KMS-11 (cell line): ENCODE data around the gene LUC7L.
"Not testable (repeated sequence)": the region's sequence is repeated elsewhere in the genome, so short reads cannot be mapped to it uniquely, and the experiment has no call there.

ENCODE experiments used
- H2AFZ ChIP-seq: fragments of 200-600 bp; sonication (generic); 2 replicates; pipeline ENCODE4 v1.6.1; 2016; ENCODE audit warnings: antibody characterized with exemption, mixed run types, low read depth
- H3K27ac ChIP-seq: fragments of 200-600 bp; sonication (generic); 2 replicates; pipeline ENCODE4 v1.6.1; 2016; ENCODE audit warnings: mild to moderate bottlenecking, mixed run types
- H3K27me3 ChIP-seq: fragments of 200-600 bp; sonication (generic); 2 replicates; pipeline ENCODE4 v1.6.1; 2017; ENCODE audit warnings: mild to moderate bottlenecking, low read depth, mixed run types, moderate library complexity; ENCODE audit not compliant: insufficient read depth
- H3K36me3 ChIP-seq: fragments of 200-600 bp; sonication (generic); 2 replicates; pipeline ENCODE4 v1.6.1; 2017; ENCODE audit warnings: mild to moderate bottlenecking, mixed run types; ENCODE audit not compliant: insufficient read depth
- H3K4me1 ChIP-seq: fragments of 200-600 bp; sonication (generic); 2 replicates; pipeline ENCODE4 v1.6.1; 2016; ENCODE audit warnings: mild to moderate bottlenecking, low read depth, mixed run types; ENCODE audit not compliant: poor library complexity, severe bottlenecking
- H3K4me2 ChIP-seq: fragments of 200-600 bp; sonication (generic); 2 replicates; pipeline ENCODE4 v1.7.0; 2016; ENCODE audit warnings: mild to moderate bottlenecking, mixed run types
- H3K4me3 ChIP-seq: fragments of 200-600 bp; sonication (generic); IDR thresholded peaks from 2 replicates; pipeline ENCODE4 v1.6.1; 2017; ENCODE audit warnings: low read depth, low read length, mixed read lengths; ENCODE audit not compliant: insufficient read depth
- H3K79me2 ChIP-seq: fragments of 200-600 bp; sonication (generic); 2 replicates; pipeline ENCODE4 v1.6.1; 2016; ENCODE audit warnings: low read depth, mixed run types; ENCODE audit not compliant: insufficient read depth
- H3K9ac ChIP-seq: fragments of 200-600 bp; sonication (generic); 2 replicates; pipeline ENCODE4 v1.6.1; 2016; ENCODE audit warnings: mild to moderate bottlenecking, mixed run types
- H4K20me1 ChIP-seq: fragments of 200-600 bp; sonication (generic); 2 replicates; pipeline ENCODE4 v1.6.1; 2016; ENCODE audit warnings: mild to moderate bottlenecking, mixed run types; ENCODE audit not compliant: insufficient read depth
- CTCF ChIP-seq: fragments of 200-600 bp; sonication (generic); conservative IDR thresholded peaks from 2 replicates; pipeline ENCODE4 v1.6.1; 2017; ENCODE audit warnings: low read depth, mild to moderate bottlenecking, antibody characterized with exemption, low read length, moderate library complexity, mixed read lengths

Gene LUC7L

GRCh38 chr16:173211-173854, 55.9 kb downstream of the LUC7L start:
- not testable (repeated sequence) for H3K36me3 ChIP-seq, H3K4me3 ChIP-seq, H3K9ac ChIP-seq, H3K79me2 ChIP-seq, H3K4me2 ChIP-seq, H2AFZ ChIP-seq, H3K4me1 ChIP-seq, H3K27ac ChIP-seq, H4K20me1 ChIP-seq
- peaks cover 59% of the 10 kb centered on the region for H3K27me3 ChIP-seq

- not testable (repeated sequence) for H3K36me3 ChIP-seq, H2AFZ ChIP-seq, H3K9ac ChIP-seq, H3K27ac ChIP-seq, H3K4me1 ChIP-seq, H4K20me1 ChIP-seq, H3K79me2 ChIP-seq, H3K4me3 ChIP-seq, H3K4me2 ChIP-seq
- peaks cover 59% of the 10 kb centered on the region for H3K27me3 ChIP-seq
These were observed 56.8 kb downstream of the LUC7L start, which contains the start of gene HBA2 for GRCh38 chr16:172374-172941. Gene HBA2, plus strand, starts transcription at chr16:172876. Its CDS starts 37 bp downstream, at chr16:172913.

GRCh38 chr16:170788-171187, 58.5 kb downstream of the LUC7L start:
- Histone ChIP-seq H3K27me3 (peaks cover 67% of the 10 kb centered on the region), H3K4me2 (no peak overlapping the region), H3K4me3 (no peak overlapping the region), H2AFZ (no peak overlapping the region), H3K79me2 (no peaks in the 10 kb centered on the region), H3K27ac (no peak overlapping the region), H3K4me1 (no peaks in the 10 kb centered on the region), H4K20me1 (no peaks in the 10 kb centered on the region), H3K36me3 (no peaks in the 10 kb centered on the region), H3K9ac (no peak overlapping the region)
- TF ChIP-seq CTCF = no peak

- H3K27ac ChIP-seq, H3K36me3 ChIP-seq, H3K9ac ChIP-seq, H4K20me1 ChIP-seq, H3K4me1 ChIP-seq, H3K4me2 ChIP-seq, H3K4me3 ChIP-seq, H3K79me2 ChIP-seq, H2AFZ ChIP-seq: not testable (repeated sequence)
- H3K27me3 ChIP-seq = peaks cover 68% of the 10 kb centered on the region
These were observed 59.2 kb downstream of the LUC7L start for GRCh38 chr16:170088-170507.

GRCh38 chr16:169014-169413, 60.2 kb downstream of the LUC7L start:
- no peak for TF ChIP-seq CTCF
- H3K4me3 ChIP-seq = no peak overlapping the region

GRCh38 chr16:168424-168823, 60.8 kb downstream of the LUC7L start:
- no peaks in the 10 kb centered on the region for H3K79me2 ChIP-seq
- no peak overlapping the region for H2AFZ ChIP-seq
- no peaks in the 10 kb centered on the region for H3K36me3 ChIP-seq
- no peaks in the 10 kb centered on the region for H4K20me1 ChIP-seq
- peaks cover 60% of the 10 kb centered on the region for H3K27me3 ChIP-seq
- H3K4me3 ChIP-seq = no peak overlapping the region
- H3K9ac ChIP-seq = no peak overlapping the region
- no peak for TF ChIP-seq CTCF
- H3K4me2 ChIP-seq = no peak overlapping the region
- no peak overlapping the region for H3K27ac ChIP-seq
- H3K4me1 ChIP-seq = no peaks in the 10 kb centered on the region

More at GRCh38 chr16:169014-169413, 60.2 kb downstream of the LUC7L start:
- no peaks in the 10 kb centered on the region for H4K20me1 ChIP-seq
- H3K36me3 ChIP-seq = no peaks in the 10 kb centered on the region
- no peak overlapping the region for H3K9ac ChIP-seq
- H2AFZ ChIP-seq = no peak overlapping the region
- H3K79me2 ChIP-seq = no peaks in the 10 kb centered on the region
- peaks cover 61% of the 10 kb centered on the region for H3K27me3 ChIP-seq
- no peak overlapping the region for H3K4me2 ChIP-seq
- H3K27ac ChIP-seq = no peak overlapping the region
- H3K4me1 ChIP-seq = no peaks in the 10 kb centered on the region
